Prostate gland (tissue), 2 donors: ENCODE measurements around the gene TAF6L. TPM values are rescaled to one million over a fixed set of nuclear protein-coding genes. Genes with fewer than 3 reads are reported as not detected.
"Not testable (repeated sequence)": the region's sequence is repeated elsewhere in the genome, so short reads cannot be mapped to it uniquely, and the experiment has no call there.

Source experiments
- DNase-seq: peaks from one replicate; pipeline ENCODE4 v3.0.0-alpha.2; 2019; ENCODE audit warnings: low spot score
- H3K27ac ChIP-seq, 2 donors: fragments of 200-600 bp; sonication (generic); 2 replicates each; pipeline ENCODE4 v1.5.1; 2017 to 2019
- H3K27me3 ChIP-seq: fragments of 200-600 bp; sonication (generic); replicated peaks from 2 replicates; pipeline ENCODE4 v1.5.1; 2019; ENCODE audit not compliant: insufficient read depth
- H3K36me3 ChIP-seq, 2 donors: fragments of 200-600 bp; sonication (generic); 1 replicate in 1 of 2; 2 replicates in 1 of 2; pipeline versions ENCODE4 v1.5.1 to v1.8.1; 2017 to 2019
- H3K4me1 ChIP-seq: fragments of 200-600 bp; sonication (generic); replicated peaks from 2 replicates; pipeline ENCODE4 v1.5.1; 2019
- H3K4me3 ChIP-seq, 2 donors: fragments of 200-600 bp; sonication (generic); 2 replicates each; pipeline ENCODE4 v1.5.1; 2017 to 2019
- H3K9me3 ChIP-seq: fragments of 200-600 bp; sonication (generic); 2 replicates; pipeline ENCODE4 v1.5.1; 2017
- CTCF ChIP-seq, 4 experiments: fragments of 200-600 bp in 2 of 4; fragments of 450-650 bp in 2 of 4; sonication (generic) in 2 of 4; IDR thresholded peaks; 1 replicate in 3 of 4; 2 replicates in 1 of 4; pipeline ENCODE4 v1.5.1; 2016 to 2019; ENCODE audit warnings: antibody characterized with exemption in 4 of 4, mild to moderate bottlenecking in 2 of 4, moderate library complexity in 2 of 4
- POLR2A ChIP-seq: fragments of 450-650 bp; IDR thresholded peaks from one replicate; pipeline ENCODE4 v1.6.1; 2016; ENCODE audit warnings: antibody characterized with exemption, mild to moderate bottlenecking
- POLR2AphosphoS5 ChIP-seq: sonication (generic); formaldehyde crosslinking; IDR thresholded peaks from one replicate; pipeline ENCODE4 v1.6.1; 2017; ENCODE audit warnings: antibody characterized with exemption
- WGBS: methylation state at CpG from one replicate; pipeline ENCODE4 v1.1.5; 2018; 5-methylcytosine and 5-hydroxymethylcytosine counted together
- intact Hi-C: fragments of 100-400 bp; cut with DNase I; formaldehyde crosslinking; loops from one replicate; pipeline ENCODE4 v1.14.2; 2022
- total RNA-seq, 2 donors: library from RNA; depleted of rRNA; stranded (reverse); fragments of >200 nt; gene quantifications; one replicate each; pipeline ENCODE4 v1.1.0, GENCODE V29; 2016

TAF6L gene
- total RNA-seq, 2 donors from 2014 or later: 22.2 to 36.2 TPM

DNA sequence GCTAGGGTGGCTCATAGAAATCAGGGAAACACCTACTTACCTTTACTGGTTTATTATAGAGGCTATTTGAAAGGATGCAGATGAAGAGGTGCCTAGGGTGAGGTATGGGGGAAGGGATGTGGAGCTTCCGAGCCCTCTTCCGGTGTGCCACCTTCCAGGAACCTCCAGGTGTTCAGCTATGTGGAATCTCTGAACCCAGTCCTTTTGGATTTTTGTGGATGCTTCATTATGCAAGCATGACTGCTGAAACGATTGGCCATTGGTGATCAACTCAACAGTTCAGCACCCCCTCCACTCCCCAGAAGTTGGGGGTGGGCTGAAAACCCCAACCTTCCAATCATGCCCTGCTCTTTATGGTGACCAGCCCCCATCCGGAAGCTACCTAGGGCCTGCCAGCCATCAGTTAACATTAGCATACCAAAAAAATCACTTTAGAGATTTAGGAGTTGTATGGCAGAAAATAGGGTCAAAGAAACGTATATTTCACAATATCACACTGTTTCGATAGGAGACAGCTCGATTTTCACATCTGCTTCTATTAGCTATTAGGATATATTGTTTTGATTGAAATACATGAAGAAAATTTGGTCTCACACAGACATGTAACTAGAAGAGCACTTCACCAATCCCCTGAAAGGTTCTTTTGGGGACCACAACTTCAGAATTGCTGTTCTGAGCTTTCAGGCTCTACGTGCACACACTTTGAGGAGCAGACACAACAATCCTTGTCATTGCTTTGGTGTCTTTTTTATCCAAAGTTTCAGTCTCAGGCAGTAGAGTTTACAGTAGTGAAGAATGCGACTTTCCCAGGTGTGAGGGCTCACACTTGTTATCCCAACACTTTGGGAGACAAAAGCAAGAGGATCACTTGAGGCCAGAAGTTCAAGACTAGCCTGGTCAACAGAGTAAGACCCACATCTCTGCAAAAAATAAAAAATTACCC lies 13.1 kb upstream of the TAF6L start:
- intact Hi-C loops: no loop called here
- WGBS: 61% methylated on average over 9 of the region's 9 CpGs
- Histone ChIP-seq H3K4me1 (peaks cover 8% of the 10 kb centered on the region), H3K27ac (no peak overlapping the region), H3K36me3 (no peaks in the 10 kb centered on the region), H3K9me3 (no peaks in the 10 kb centered on the region), H3K27me3 (no peaks in the 10 kb centered on the region), H3K4me3 (no peak overlapping the region)
- no peak for DNase-seq
- TF ChIP-seq POLR2A (no peak), POLR2AphosphoS5 (no peak), CTCF (IDR thresholded peaks at IDR 0.05) (no peak)

GRCh38 chr11:62760867-62761227 lies 10.3 kb upstream of the TAF6L start:
- WGBS: 41% methylated on average over 9 of the region's 9 CpGs

DNA sequence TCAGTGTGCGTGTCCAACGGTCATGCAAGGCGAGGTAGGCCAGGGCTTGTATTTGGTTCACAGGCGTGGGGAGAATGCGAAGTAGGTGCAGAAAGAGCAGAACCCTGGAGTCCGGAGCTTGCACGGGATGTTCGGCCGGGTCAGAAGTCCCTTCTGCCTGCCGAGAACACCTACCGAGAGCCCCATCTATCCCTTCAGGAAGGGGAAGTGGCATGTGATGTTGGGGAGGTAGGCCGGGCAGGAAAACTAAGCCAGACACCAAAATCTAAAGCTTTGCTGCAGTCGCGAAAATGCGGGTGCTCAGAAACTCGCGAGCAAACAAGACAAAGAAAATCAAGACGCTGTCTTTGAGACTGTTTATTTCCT lies 435 bp upstream of the TAF6L start:
- H3K36me3 ChIP-seq: no peaks in the 10 kb centered on the region
- intact Hi-C loops: no loop called here
- 3% methylated on average over 18 of the region's 18 CpGs for WGBS
- DNase-seq: no peak
- peaks cover 5% of the 10 kb centered on the region for H3K4me1 ChIP-seq
- peak overlapping the region; percentile 86 to 91 for H3K27ac ChIP-seq
- no peaks in the 10 kb centered on the region for H3K27me3 ChIP-seq
- H3K9me3 ChIP-seq: no peaks in the 10 kb centered on the region
- peak overlapping the region; percentile 62 to 80 for H3K4me3 ChIP-seq
- TF ChIP-seq CTCF (IDR thresholded peaks at IDR 0.05): no peak
- TF ChIP-seq POLR2A: no peak
- TF ChIP-seq POLR2AphosphoS5: no peak

More at GRCh38 chr11:62760867-62761227, 10.3 kb upstream of the TAF6L start:
- not testable (repeated sequence) for H3K9me3 ChIP-seq, H3K27me3 ChIP-seq, H3K36me3 ChIP-seq, DNase-seq
- intact Hi-C loops: loop anchor here (5.0 kb wide), 1 partner anchor 34 kb away; the partner anchor contains the start of genes HNRNPUL2 and TTC9C
- H3K4me3 ChIP-seq: peak overlapping the region; percentile 50 to 71
- H3K4me1 ChIP-seq: peaks cover 12% of the 10 kb centered on the region
- peak overlapping the region; percentile 75 for H3K27ac ChIP-seq

DNA sequence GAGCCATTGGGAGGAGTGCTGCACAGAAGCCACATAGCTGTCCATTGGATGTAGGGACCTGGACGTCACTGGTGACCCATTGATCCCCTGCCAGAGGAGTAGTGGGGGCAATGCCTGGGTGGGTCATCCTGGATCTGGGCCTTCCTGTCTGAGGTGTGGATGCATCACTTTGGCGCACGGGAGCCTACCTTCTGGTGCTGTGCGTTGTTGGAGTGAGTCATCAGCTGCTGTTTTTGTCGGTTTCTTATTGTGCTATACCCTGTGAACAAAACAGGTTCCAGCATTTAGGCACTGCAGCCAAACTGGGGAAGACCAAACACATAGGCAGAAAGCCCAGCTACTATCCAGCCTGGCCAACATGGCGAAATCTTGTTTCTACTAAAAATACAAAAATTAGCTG lies 3.2 kb downstream of the TAF6L start:
- 92% methylated on average over 6 of the region's 6 CpGs for WGBS
- H3K4me3 ChIP-seq: no peak overlapping the region
- H3K4me1 ChIP-seq: peaks cover 5% of the 10 kb centered on the region
- no peak overlapping the region for H3K27ac ChIP-seq
- intact Hi-C loops: no loop called here
- H3K36me3 ChIP-seq: no peaks in the 10 kb centered on the region
- H3K9me3 ChIP-seq: no peaks in the 10 kb centered on the region
- TF ChIP-seq POLR2AphosphoS5: no peak
- no peak for TF ChIP-seq CTCF (IDR thresholded peaks at IDR 0.05)
- TF ChIP-seq POLR2A: no peak
- H3K27me3 ChIP-seq: no peaks in the 10 kb centered on the region
- DNase-seq: no peak

DNA sequence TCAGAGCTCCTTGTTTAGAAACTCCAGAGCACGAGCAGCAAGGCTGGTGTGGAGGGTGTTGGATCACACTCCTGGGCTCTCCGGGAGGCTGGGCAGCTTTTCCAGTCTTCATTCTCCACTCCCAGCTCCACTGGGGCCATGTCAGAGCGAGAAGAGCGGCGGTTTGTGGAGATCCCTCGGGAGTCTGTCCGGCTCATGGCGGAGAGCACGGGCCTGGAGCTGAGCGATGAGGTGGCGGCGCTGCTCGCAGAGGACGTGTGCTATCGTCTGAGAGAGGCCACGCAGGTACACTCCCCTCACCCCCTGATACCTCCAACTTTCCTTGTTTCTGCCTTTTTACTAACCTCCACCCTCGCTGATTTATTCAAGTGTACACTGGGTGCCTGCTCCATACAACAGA lies 4.5 kb downstream of the TAF6L start:
- no peak for DNase-seq
- intact Hi-C loops: no loop called here
- TF ChIP-seq POLR2AphosphoS5 (no peak), CTCF (IDR thresholded peaks at IDR 0.05) (no peak), POLR2A (no peak)
- no peaks in the 10 kb centered on the region for H3K27me3 ChIP-seq
- H3K4me1 ChIP-seq: peaks cover 2% of the 10 kb centered on the region
- 95% methylated on average over 17 of the region's 17 CpGs for WGBS
- H3K9me3 ChIP-seq: no peaks in the 10 kb centered on the region
- H3K36me3 ChIP-seq: no peaks in the 10 kb centered on the region
- H3K27ac ChIP-seq: no peak overlapping the region
- no peak overlapping the region for H3K4me3 ChIP-seq
